OCI-LY1 (cell line): ENCODE measurements around the gene TMEM109.

Source experiments
- EZH2 ChIP-seq: fragments of 200-600 bp; sonication (generic), shearing (Covaris generic); IDR thresholded peaks from 2 replicates; pipeline ENCODE4 v1.8.0; 2017; ENCODE audit warnings: borderline replicate concordance, mixed run types, mild to moderate bottlenecking, antibody characterized with exemption, low read length, moderate library complexity, mixed read lengths
- TF ChIP-seq, protein P1 (sequence below): fragments of 200-600 bp; sonication (generic), shearing (Covaris generic); IDR thresholded peaks from 2 replicates; pipeline ENCODE4 v1.5.1; 2017; ENCODE audit warnings: mild to moderate bottlenecking, antibody characterized with exemption, low read length, moderate library complexity, mixed read lengths

DNA sequence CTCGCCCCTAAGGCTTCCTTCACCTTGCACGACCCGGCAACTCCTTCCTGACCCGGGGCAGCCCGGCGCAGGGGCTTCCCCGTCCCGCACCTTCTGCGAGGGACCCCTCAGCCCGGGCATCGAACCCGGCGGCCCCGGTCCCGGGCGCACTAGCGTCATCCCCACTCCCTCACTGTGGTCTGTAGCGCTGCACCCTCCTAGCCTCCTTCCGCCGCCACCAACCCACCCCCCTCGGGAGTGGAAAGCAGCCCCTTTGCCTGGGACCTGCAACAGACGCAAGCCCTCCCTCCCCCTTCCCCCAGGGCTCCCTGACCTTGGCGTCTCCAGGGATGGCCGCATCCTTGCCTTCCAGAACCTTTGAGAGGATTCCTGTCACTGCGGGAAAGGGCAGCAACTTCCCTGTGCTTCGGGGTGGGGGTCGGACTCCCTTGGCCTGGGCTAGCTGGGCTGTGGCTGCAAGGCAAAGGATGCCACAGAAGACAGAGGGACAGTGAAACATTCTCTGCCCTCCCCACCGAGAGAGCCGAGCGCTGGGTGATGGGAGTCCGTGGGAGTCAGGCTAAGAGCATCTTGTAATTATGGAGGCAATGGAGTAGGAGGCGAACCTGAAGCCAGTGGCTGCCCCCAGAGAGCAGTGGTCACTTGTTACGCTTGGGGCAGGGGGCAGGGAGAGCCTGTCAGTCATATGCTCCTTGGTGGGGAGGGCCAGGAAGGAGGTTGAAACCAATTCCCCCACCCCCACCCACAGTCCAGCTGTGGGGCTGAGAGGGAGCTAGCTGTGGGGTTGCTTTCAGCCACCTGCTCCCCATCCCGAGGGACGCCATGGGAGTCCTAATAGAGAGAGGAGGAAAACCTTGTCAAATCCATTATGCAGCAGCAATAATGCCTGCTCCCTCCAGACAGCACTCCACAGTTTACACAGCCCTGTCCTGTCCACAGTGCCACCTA is 11.2 kb downstream of the TMEM109 start:
- TF ChIP-seq, protein P1, sequence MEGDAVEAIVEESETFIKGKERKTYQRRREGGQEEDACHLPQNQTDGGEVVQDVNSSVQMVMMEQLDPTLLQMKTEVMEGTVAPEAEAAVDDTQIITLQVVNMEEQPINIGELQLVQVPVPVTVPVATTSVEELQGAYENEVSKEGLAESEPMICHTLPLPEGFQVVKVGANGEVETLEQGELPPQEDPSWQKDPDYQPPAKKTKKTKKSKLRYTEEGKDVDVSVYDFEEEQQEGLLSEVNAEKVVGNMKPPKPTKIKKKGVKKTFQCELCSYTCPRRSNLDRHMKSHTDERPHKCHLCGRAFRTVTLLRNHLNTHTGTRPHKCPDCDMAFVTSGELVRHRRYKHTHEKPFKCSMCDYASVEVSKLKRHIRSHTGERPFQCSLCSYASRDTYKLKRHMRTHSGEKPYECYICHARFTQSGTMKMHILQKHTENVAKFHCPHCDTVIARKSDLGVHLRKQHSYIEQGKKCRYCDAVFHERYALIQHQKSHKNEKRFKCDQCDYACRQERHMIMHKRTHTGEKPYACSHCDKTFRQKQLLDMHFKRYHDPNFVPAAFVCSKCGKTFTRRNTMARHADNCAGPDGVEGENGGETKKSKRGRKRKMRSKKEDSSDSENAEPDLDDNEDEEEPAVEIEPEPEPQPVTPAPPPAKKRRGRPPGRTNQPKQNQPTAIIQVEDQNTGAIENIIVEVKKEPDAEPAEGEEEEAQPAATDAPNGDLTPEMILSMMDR, result no peak
- no peak; the same call in 1 of the 2 replicates for TF ChIP-seq EZH2
